ENCODE data around the gene RPL21. TPM values are rescaled to one million over a fixed set of nuclear protein-coding genes. Genes with fewer than 3 reads are reported as not detected.

RPL21 gene
- polyA plus RNA-seq, 1 donor (not counting 4 experiments of a cell fraction or from before 2014, with no cell fraction given) = 1,751 TPM

DNA sequence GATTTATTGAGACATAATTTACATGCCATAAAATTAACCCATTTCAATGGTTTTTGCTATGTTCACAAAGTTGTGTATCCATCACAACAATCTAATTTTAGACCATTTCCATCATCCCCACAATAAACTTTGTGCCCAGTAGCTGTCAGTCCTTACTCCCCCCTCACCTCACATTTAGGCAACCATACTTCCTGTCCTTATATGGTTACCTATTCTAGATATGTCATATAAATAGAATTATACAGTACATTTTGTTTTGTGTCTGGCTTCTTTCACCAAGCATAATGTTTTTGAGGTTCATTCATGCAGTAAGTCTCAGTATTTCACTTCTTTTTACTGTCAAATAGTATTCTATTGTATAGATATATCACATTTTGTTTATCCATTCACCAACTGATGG is 23.2 kb upstream of the RPL21 start:
- FAIRE-seq (no peak), DNase-seq (ENCODE audit: low read depth, low spot score) (no peak)
- H3K4me3 ChIP-seq (ENCODE audit: control insufficient read depth in 2 of 3, extremely low read depth in 1 of 3, insufficient read depth in 2 of 3, low read depth in 1 of 3, low read length in 3 of 3) = no peak overlapping the region
- H3K27me3 ChIP-seq (ENCODE audit: control insufficient read depth, extremely low read depth, insufficient read depth, low read length) = no peaks in the 10 kb centered on the region
- H3K27ac ChIP-seq (ENCODE audit: control insufficient read depth, insufficient read depth, low read length) = no peak overlapping the region
- TF ChIP-seq, protein P1, sequence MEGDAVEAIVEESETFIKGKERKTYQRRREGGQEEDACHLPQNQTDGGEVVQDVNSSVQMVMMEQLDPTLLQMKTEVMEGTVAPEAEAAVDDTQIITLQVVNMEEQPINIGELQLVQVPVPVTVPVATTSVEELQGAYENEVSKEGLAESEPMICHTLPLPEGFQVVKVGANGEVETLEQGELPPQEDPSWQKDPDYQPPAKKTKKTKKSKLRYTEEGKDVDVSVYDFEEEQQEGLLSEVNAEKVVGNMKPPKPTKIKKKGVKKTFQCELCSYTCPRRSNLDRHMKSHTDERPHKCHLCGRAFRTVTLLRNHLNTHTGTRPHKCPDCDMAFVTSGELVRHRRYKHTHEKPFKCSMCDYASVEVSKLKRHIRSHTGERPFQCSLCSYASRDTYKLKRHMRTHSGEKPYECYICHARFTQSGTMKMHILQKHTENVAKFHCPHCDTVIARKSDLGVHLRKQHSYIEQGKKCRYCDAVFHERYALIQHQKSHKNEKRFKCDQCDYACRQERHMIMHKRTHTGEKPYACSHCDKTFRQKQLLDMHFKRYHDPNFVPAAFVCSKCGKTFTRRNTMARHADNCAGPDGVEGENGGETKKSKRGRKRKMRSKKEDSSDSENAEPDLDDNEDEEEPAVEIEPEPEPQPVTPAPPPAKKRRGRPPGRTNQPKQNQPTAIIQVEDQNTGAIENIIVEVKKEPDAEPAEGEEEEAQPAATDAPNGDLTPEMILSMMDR (optimal IDR thresholded peaks at IDR 0.05 in 1 of 3, IDR thresholded peaks at IDR 0.05 in 1 of 3, conservative IDR thresholded peaks at IDR 0.05 in 1 of 3; ENCODE audit: extremely low read depth in 1 of 3, insufficient read depth in 2 of 3, low read length in 3 of 3) = no peak
- TF ChIP-seq EZH2 (IDR thresholded peaks at IDR 0.05; ENCODE audit: low read length) = no peak
- H3K4me2 ChIP-seq (ENCODE audit: control insufficient read depth, extremely low read depth, insufficient read depth, low read depth, low read length) = no peak overlapping the region
- H3K9ac ChIP-seq (ENCODE audit: control insufficient read depth, extremely low read depth, insufficient read depth, low read length) = no peak overlapping the region
- H3K9me1 ChIP-seq (ENCODE audit: control insufficient read depth, extremely low read depth, insufficient read depth, low read length) = no peaks in the 10 kb centered on the region
- H3K79me2 ChIP-seq (ENCODE audit: control insufficient read depth, insufficient read depth, low read length) = no peaks in the 10 kb centered on the region
- no peak overlapping the region for H2AFZ ChIP-seq (ENCODE audit: control insufficient read depth, low read length)
- dilution Hi-C loops (cut with MboI; ENCODE audit: extremely low pct_ligation_motif_present, low sequenced_read_pairs) = no loop called here
- H3K9me3 ChIP-seq (ENCODE audit: control insufficient read depth, low read depth, low read length) = no peaks in the 10 kb centered on the region
- no peaks in the 10 kb centered on the region for H3K4me1 ChIP-seq (ENCODE audit: control insufficient read depth, extremely low read depth, insufficient read depth, low read length)
- no peaks in the 10 kb centered on the region for H3K36me3 ChIP-seq (ENCODE audit: control insufficient read depth in 2 of 2, extremely low read depth in 1 of 2, insufficient read depth in 2 of 2, low read length in 2 of 2)
- H4K20me1 ChIP-seq (ENCODE audit: control insufficient read depth, extremely low read depth, insufficient read depth, low read length) = no peaks in the 10 kb centered on the region

DNA sequence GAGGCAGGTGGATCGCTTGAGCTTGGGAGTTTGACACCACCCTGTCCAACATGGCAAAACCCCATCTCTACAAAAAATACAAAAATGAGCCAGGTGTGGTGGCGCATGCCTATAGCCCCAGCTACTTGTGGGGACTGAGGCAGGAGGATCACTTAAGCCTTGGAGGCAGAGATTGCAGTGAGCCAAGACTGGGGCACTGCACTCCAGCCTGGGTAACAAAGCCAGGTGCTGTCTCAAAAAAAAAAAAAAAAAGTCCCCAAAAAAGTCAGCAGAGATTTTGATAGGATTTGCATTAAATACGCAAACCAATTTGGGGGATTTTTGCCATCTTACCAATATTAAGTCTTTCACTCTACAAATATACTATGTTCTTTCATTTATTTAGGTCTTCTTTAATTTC is 21.7 kb upstream of the RPL21 start:
- no peaks in the 10 kb centered on the region for H4K20me1 ChIP-seq (ENCODE audit: control insufficient read depth, extremely low read depth, insufficient read depth, low read length)
- no peak overlapping the region for H3K9ac ChIP-seq (ENCODE audit: control insufficient read depth, extremely low read depth, insufficient read depth, low read length)
- no peaks in the 10 kb centered on the region for H3K9me1 ChIP-seq (ENCODE audit: control insufficient read depth, extremely low read depth, insufficient read depth, low read length)
- no peak overlapping the region for H3K27ac ChIP-seq (ENCODE audit: control insufficient read depth, insufficient read depth, low read length)
- H3K4me1 ChIP-seq (ENCODE audit: control insufficient read depth, extremely low read depth, insufficient read depth, low read length) = no peaks in the 10 kb centered on the region
- DNase-seq (ENCODE audit: low read depth, low spot score) (no peak), FAIRE-seq (no peak)
- H3K79me2 ChIP-seq (ENCODE audit: control insufficient read depth, insufficient read depth, low read length) = no peaks in the 10 kb centered on the region
- H2AFZ ChIP-seq (ENCODE audit: control insufficient read depth, low read length) = no peak overlapping the region
- no peaks in the 10 kb centered on the region for H3K36me3 ChIP-seq (ENCODE audit: control insufficient read depth in 2 of 2, extremely low read depth in 1 of 2, insufficient read depth in 2 of 2, low read length in 2 of 2)
- H3K27me3 ChIP-seq (ENCODE audit: control insufficient read depth, extremely low read depth, insufficient read depth, low read length) = no peaks in the 10 kb centered on the region
- no peak overlapping the region for H3K4me2 ChIP-seq (ENCODE audit: control insufficient read depth, extremely low read depth, insufficient read depth, low read depth, low read length)
- TF ChIP-seq, protein P1 (optimal IDR thresholded peaks at IDR 0.05 in 1 of 3, IDR thresholded peaks at IDR 0.05 in 1 of 3, conservative IDR thresholded peaks at IDR 0.05 in 1 of 3; ENCODE audit: extremely low read depth in 1 of 3, insufficient read depth in 2 of 3, low read length in 3 of 3) = no peak
- no peak for TF ChIP-seq EZH2 (IDR thresholded peaks at IDR 0.05; ENCODE audit: low read length)
- no peaks in the 10 kb centered on the region for H3K9me3 ChIP-seq (ENCODE audit: control insufficient read depth, low read depth, low read length)
- no peak overlapping the region for H3K4me3 ChIP-seq (ENCODE audit: control insufficient read depth in 2 of 3, extremely low read depth in 1 of 3, insufficient read depth in 2 of 3, low read depth in 1 of 3, low read length in 3 of 3)
- dilution Hi-C loops (cut with MboI; ENCODE audit: extremely low pct_ligation_motif_present, low sequenced_read_pairs) = no loop called here
